ENCODE data around the gene EIF3D. TPM values are rescaled to one million over a fixed set of nuclear protein-coding genes. Genes with fewer than 3 reads are reported as not detected.
A peak's percentile ranks its signal among the peaks of the same experiment; 100 is the strongest.

Gene EIF3D
- total RNA-seq, 1 donor from 2014 or later, result 150 TPM

DNA sequence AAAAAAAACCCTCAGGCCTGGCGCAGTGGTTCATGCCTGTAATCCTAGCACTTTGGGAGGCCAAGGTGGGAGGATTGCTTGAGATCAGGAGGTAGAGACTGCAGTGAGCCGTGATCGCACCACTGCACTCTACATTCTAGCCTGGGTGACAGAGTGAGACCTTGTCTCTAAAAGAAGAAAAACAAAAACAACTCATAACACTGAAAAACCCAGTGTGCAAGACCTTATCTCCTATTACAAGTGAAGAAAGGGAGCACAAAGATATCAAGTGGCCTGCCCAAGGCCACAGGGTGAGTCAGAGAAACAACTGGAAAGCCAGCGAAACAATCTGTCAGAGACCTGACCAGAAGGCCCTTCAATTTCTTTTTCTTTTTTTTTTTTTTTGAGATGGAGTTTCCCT is 50.0 kb downstream of the EIF3D start:
- H3K9me3 Mint-ChIP-seq (ENCODE audit: unreplicated experiment), result no peaks in the 10 kb centered on the region
- H3K27me3 Mint-ChIP-seq (ENCODE audit: unreplicated experiment), result no peaks in the 10 kb centered on the region
- H3K4me3 Mint-ChIP-seq (ENCODE audit: unreplicated experiment), result no peak overlapping the region
- peaks cover 26% of the 10 kb centered on the region for H3K36me3 Mint-ChIP-seq (ENCODE audit: unreplicated experiment)
- no peak for DNase-seq (ENCODE audit: extremely low spot score, unreplicated experiment)
- H3K4me1 Mint-ChIP-seq (ENCODE audit: unreplicated experiment), result peaks cover 12% of the 10 kb centered on the region
- no peak overlapping the region for H3K27ac Mint-ChIP-seq (ENCODE audit: unreplicated experiment)
- TF ChIP-seq CTCF (IDR thresholded peaks at IDR 0.05), result no peak

DNA sequence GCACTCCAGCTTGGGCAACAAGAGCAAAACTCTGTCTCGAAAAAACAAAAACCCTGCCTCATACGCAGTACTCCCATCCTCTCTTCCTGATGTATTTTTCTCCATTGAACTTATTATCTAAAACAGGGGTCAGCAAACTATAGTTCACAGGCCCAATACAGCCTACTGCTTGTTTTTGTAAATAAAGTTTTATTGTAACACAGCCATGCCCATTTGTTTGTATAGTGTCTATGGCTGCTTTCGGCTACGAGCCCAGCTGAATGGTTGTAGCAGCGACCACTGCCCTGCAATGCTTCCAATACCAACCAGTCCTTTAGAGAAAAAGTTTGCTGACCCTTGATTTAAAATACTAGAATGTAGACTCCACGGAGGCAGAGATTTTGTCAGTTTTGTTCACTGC is 53.6 kb downstream of the EIF3D start:
- Mint-ChIP-seq H3K4me1 (ENCODE audit: unreplicated experiment) (peaks cover 18% of the 10 kb centered on the region), H3K36me3 (ENCODE audit: unreplicated experiment) (peaks cover 34% of the 10 kb centered on the region), H3K4me3 (ENCODE audit: unreplicated experiment) (no peak overlapping the region), H3K27me3 (ENCODE audit: unreplicated experiment) (no peaks in the 10 kb centered on the region), H3K27ac (ENCODE audit: unreplicated experiment) (no peak overlapping the region), H3K9me3 (ENCODE audit: unreplicated experiment) (no peaks in the 10 kb centered on the region)
- TF ChIP-seq CTCF (IDR thresholded peaks at IDR 0.05), result no peak
- no peak for DNase-seq (ENCODE audit: extremely low spot score, unreplicated experiment)

DNA sequence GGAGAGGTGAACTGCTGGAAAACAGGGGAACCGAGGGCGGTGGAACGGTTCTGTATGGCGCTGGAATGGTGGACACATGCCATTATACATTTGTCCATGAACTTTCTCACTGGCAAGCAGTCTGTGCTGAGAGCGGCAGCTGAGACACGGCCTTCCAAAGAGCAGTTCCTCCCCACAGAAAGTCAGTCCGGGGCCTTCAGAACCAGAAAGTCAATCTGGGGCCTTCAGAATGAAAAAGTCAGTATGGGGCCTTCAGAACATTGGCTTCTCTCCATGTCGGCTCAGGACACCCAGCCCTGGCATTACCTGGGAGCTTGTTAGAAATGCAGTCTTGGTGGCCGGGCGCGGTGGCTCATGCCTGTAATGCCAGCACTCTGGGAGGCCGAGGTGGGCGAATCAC is 56.3 kb downstream of the EIF3D start:
- H3K27me3 Mint-ChIP-seq (ENCODE audit: unreplicated experiment), result no peaks in the 10 kb centered on the region
- no peak for TF ChIP-seq CTCF (IDR thresholded peaks at IDR 0.05)
- peaks cover 34% of the 10 kb centered on the region for H3K36me3 Mint-ChIP-seq (ENCODE audit: unreplicated experiment)
- peak overlapping the region; percentile 80 for H3K27ac Mint-ChIP-seq (ENCODE audit: unreplicated experiment)
- H3K9me3 Mint-ChIP-seq (ENCODE audit: unreplicated experiment), result no peaks in the 10 kb centered on the region
- H3K4me1 Mint-ChIP-seq (ENCODE audit: unreplicated experiment), result peaks cover 39% of the 10 kb centered on the region
- no peak for DNase-seq (ENCODE audit: extremely low spot score, unreplicated experiment)
- H3K4me3 Mint-ChIP-seq (ENCODE audit: unreplicated experiment), result no peak overlapping the region

DNA sequence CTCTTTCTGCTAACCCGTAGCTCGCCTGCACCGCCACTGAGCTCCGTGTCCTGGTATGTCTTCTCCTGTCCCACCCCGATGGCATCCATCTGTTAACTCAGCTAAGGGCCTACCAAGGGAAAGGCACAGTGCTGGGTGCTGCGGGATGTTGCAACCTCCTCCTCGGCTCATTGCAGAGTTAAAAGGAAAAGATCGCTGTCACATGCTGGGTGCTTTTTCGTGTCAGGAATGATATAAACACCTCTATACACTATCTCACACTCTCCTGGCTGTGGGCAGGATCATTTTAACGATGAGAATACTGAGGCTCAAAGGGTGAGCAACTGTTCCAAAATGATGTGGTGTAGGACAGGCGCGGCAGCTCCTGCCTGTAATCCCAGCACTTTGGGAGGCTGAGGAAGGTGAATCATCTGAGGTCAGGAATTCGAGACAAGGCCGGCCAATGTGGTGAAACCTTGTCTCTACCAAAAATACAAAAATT is 57.6 kb downstream of the EIF3D start:
- DNase-seq (ENCODE audit: extremely low spot score, unreplicated experiment), result no peak
- no peak for TF ChIP-seq CTCF (IDR thresholded peaks at IDR 0.05)
- Mint-ChIP-seq H3K36me3 (ENCODE audit: unreplicated experiment) (peaks cover 24% of the 10 kb centered on the region), H3K9me3 (ENCODE audit: unreplicated experiment) (no peaks in the 10 kb centered on the region), H3K4me1 (ENCODE audit: unreplicated experiment) (peaks cover 53% of the 10 kb centered on the region), H3K4me3 (ENCODE audit: unreplicated experiment) (no peak overlapping the region), H3K27me3 (ENCODE audit: unreplicated experiment) (no peaks in the 10 kb centered on the region), H3K27ac (ENCODE audit: unreplicated experiment) (peak overlapping the region; percentile 63)

GRCh38 chr22:36470994-36471331 is 58.0 kb downstream of the EIF3D start:
- peaks cover 57% of the 10 kb centered on the region for H3K4me1 Mint-ChIP-seq (ENCODE audit: unreplicated experiment)
- TF ChIP-seq CTCF (IDR thresholded peaks at IDR 0.05), result no peak
- peak overlapping the region; percentile 38 for H3K27ac Mint-ChIP-seq (ENCODE audit: unreplicated experiment)
- H3K4me3 Mint-ChIP-seq (ENCODE audit: unreplicated experiment), result no peak overlapping the region
- DNase-seq (ENCODE audit: extremely low spot score, unreplicated experiment), result no peak
- no peaks in the 10 kb centered on the region for H3K27me3 Mint-ChIP-seq (ENCODE audit: unreplicated experiment)
- H3K36me3 Mint-ChIP-seq (ENCODE audit: unreplicated experiment), result peaks cover 22% of the 10 kb centered on the region
- no peaks in the 10 kb centered on the region for H3K9me3 Mint-ChIP-seq (ENCODE audit: unreplicated experiment)

Measured in osteocyte (in vitro differentiated cells).